BJ (cell line): ENCODE data around the gene COL16A1. TPM values are rescaled to one million over a fixed set of nuclear protein-coding genes. Genes with fewer than 3 reads are reported as not detected.
A peak's percentile ranks its signal among the peaks of the same experiment; 100 is the strongest.

ENCODE experiments used
- CTCF ChIA-PET: fragments of 350-600 bp; formaldehyde crosslinking; extraction: SDS; loops from one replicate; lab custom pipeline; 2021; ENCODE audit warnings: antibody characterized with exemption, inconsistent platforms; lab: Yijun Ruan, JAX
- POLR2A ChIA-PET: fragments of 300-600 bp; sonication (Branson Sonifier 250); formaldehyde crosslinking; extraction: SDS; loops from one replicate; lab custom pipeline; 2021; ENCODE audit warnings: antibody characterized with exemption; lab: Charles Lee
- DNase-seq: peaks from one replicate; pipeline ENCODE4 v3.0.0-alpha.2; 2011; ENCODE audit warnings: low read depth
- H3K27me3 ChIP-seq: 2 replicates; pipeline ENCODE4 v1.6.0; 2011; ENCODE audit warnings: low read length; ENCODE audit not compliant: control insufficient read depth, insufficient read depth
- H3K36me3 ChIP-seq: 2 replicates; pipeline ENCODE4 v1.5.1; 2011; ENCODE audit warnings: low read length; ENCODE audit not compliant: control insufficient read depth, insufficient read depth
- H3K4me3 ChIP-seq: 2 replicates; pipeline ENCODE4 v1.5.1; 2011; ENCODE audit warnings: low read depth, mild to moderate bottlenecking, control low read depth, low read length
- polyA plus RNA-seq: library from polyadenylated mRNA; depleted of rRNA; stranded (reverse); fragments of >200 nt; gene quantifications from 2 replicates; pipeline ENCODE4 v1.2.3, GENCODE V29; 2011
- TF ChIP-seq, protein P1 (sequence below): IDR thresholded peaks from 2 replicates; pipeline ENCODE4 v1.5.1; 2011; ENCODE audit warnings: low read depth, mild to moderate bottlenecking, control low read depth, inconsistent platforms, low read length, moderate library complexity; ENCODE audit not compliant: insufficient read depth

COL16A1 gene
- polyA plus RNA-seq, 1 experiment = 123 TPM

DNA sequence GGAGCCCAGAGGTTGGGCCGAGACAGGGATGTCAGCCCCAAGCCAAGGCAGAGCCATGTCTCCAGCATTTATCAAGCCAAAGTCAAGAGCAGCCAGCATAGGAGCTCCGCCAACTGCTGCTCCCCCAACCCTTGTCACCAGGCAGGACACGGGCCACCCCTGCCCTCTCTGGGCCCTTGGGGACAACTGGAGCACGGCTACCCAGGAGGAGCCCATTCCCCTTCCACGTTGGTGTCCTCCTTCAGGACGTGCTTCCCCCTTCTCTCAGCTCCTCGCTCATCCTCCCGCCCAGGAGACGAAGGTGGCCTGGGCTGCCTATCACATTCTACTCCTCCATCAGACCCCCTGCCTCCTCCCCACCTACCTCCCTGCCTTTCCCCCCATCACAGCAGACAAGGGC is 39.3 kb downstream of the COL16A1 start:
- H3K27me3 ChIP-seq = no peaks in the 10 kb centered on the region
- TF ChIP-seq, protein P1, sequence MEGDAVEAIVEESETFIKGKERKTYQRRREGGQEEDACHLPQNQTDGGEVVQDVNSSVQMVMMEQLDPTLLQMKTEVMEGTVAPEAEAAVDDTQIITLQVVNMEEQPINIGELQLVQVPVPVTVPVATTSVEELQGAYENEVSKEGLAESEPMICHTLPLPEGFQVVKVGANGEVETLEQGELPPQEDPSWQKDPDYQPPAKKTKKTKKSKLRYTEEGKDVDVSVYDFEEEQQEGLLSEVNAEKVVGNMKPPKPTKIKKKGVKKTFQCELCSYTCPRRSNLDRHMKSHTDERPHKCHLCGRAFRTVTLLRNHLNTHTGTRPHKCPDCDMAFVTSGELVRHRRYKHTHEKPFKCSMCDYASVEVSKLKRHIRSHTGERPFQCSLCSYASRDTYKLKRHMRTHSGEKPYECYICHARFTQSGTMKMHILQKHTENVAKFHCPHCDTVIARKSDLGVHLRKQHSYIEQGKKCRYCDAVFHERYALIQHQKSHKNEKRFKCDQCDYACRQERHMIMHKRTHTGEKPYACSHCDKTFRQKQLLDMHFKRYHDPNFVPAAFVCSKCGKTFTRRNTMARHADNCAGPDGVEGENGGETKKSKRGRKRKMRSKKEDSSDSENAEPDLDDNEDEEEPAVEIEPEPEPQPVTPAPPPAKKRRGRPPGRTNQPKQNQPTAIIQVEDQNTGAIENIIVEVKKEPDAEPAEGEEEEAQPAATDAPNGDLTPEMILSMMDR = no peak
- DNase-seq = no peak
- H3K4me3 ChIP-seq = no peak overlapping the region
- CTCF ChIA-PET = interaction anchor here (0.6 to 6.8 kb wide), 18 partner anchors 10 to 308 kb away, joined by 3 to 46 read pairs (median 8); partner anchors contain the start of gene COL16A1
- POLR2A ChIA-PET = interaction anchor here (0.6 kb wide), 1 partner anchor 50 kb away, joined by 3 read pairs; no protein-coding TSS in a partner anchor
- peaks cover 54% of the 10 kb centered on the region for H3K36me3 ChIP-seq

- TF ChIP-seq, protein P1 = peak; percentile 85
- H3K36me3 ChIP-seq = peaks cover 57% of the 10 kb centered on the region
- H3K4me3 ChIP-seq = no peak overlapping the region
Observed at GRCh38 chr1:31663622-31664452, 40.0 kb downstream of the COL16A1 start.

GRCh38 chr1:31662463-31662862 is 41.4 kb downstream of the COL16A1 start:
- TF ChIP-seq, protein P1 = no peak
- Histone ChIP-seq H3K27me3 (no peaks in the 10 kb centered on the region), H3K4me3 (no peak overlapping the region), H3K36me3 (peaks cover 66% of the 10 kb centered on the region)
- DNase-seq = no peak
- POLR2A ChIA-PET = no interaction called here
- CTCF ChIA-PET = interaction anchor here (0.9 to 6.8 kb wide), 14 partner anchors 11 to 401 kb away, joined by 3 to 44 read pairs (median 6); partner anchors contain the start of gene COL16A1

More at GRCh38 chr1:31663622-31664452, 40.0 kb downstream of the COL16A1 start:
- H3K27me3 ChIP-seq = no peaks in the 10 kb centered on the region
- ChIA-PET CTCF (interaction anchor here (0.6 to 6.8 kb wide), 25 partner anchors 9 to 309 kb away, joined by 3 to 46 read pairs (median 6); partner anchors contain the start of gene COL16A1), POLR2A (interaction anchor here (0.6 kb wide), 1 partner anchor 51 kb away, joined by 3 read pairs; no protein-coding TSS in a partner anchor)
- DNase-seq = no peak

DNA sequence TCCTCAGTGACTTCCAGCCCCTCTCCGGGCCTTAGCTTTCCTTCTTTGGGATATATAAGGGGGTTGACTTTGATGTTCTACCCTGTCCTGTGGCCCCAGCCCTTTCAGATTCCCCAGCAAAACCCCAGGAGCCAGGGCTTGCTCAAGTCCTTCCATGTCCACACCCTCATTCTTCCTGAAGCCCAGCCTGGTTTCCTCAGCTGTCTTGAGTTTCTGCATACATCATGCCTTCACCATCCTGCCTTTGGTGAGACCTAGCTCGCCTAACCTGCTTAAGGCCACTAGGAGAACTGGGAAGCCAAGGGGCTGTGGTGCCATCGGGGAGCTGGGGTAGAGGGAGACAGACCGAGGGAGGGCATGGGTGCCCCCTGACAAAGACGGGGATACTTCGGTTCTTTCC is 42.0 kb downstream of the COL16A1 start:
- no peaks in the 10 kb centered on the region for H3K27me3 ChIP-seq
- TF ChIP-seq, protein P1 = no peak
- DNase-seq = no peak
- no peak overlapping the region for H3K4me3 ChIP-seq
- peaks cover 65% of the 10 kb centered on the region for H3K36me3 ChIP-seq
- POLR2A ChIA-PET = no interaction called here
- CTCF ChIA-PET = interaction anchor here (0.6 to 6.8 kb wide), 12 partner anchors 10 to 342 kb away, joined by 3 to 44 read pairs (median 4); partner anchors contain the start of genes COL16A1 and PEF1

GRCh38 chr1:31660871-31661455 is 42.9 kb downstream of the COL16A1 start:
- ChIA-PET CTCF (interaction anchor here (0.6 to 6.8 kb wide), 13 partner anchors 10 to 343 kb away, joined by 3 to 44 read pairs (median 4); partner anchors contain the start of genes COL16A1 and PEF1), POLR2A (interaction anchor here (0.6 kb wide), 1 partner anchor 54 kb away, joined by 3 read pairs; no protein-coding TSS in a partner anchor)
- TF ChIP-seq, protein P1 = no peak
- peaks cover 72% of the 10 kb centered on the region for H3K36me3 ChIP-seq
- H3K27me3 ChIP-seq = no peaks in the 10 kb centered on the region
- DNase-seq = no peak
- no peak overlapping the region for H3K4me3 ChIP-seq
